ENCODE results near the gene RUVBL1. TPM values are rescaled to one million over a fixed set of nuclear protein-coding genes. Genes with fewer than 3 reads are reported as not detected.

RUVBL1 gene
- total RNA-seq, 2 donors from 2014 or later: 81.2 to 91.1 TPM

- H3K4me1 Mint-ChIP-seq: no peaks in the 10 kb centered on the region
- Histone ChIP-seq H3K27me3 (ENCODE audit: control insufficient read depth, insufficient read depth, low read length, poor library complexity, severe bottlenecking) (no peaks in the 10 kb centered on the region), H3K4me1 (ENCODE audit: control insufficient read depth, insufficient read depth, low read length) (no peaks in the 10 kb centered on the region), H3K9ac (ENCODE audit: extremely low read depth, low read length, poor library complexity, severe bottlenecking) (no peak overlapping the region), H3K9me3 (ENCODE audit: control insufficient read depth, low read length) (no peaks in the 10 kb centered on the region), H3K36me3 (ENCODE audit: control insufficient read depth, insufficient read depth, low read length) (peaks cover 47% of the 10 kb centered on the region), H3K4me3 (ENCODE audit: low read length) (no peak overlapping the region), H3K27ac (ENCODE audit: low read depth, low read length) (no peak overlapping the region)
- H3K27ac Mint-ChIP-seq: no peak overlapping the region
- H3K4me3 Mint-ChIP-seq: no peak overlapping the region
- TF ChIP-seq CTCF (conservative IDR thresholded peaks at IDR 0.05): no peak
- 93 to 98% methylated on average over 5 to 6 of the region's 6 CpGs for WGBS, 2 experiments (ENCODE audit: insufficient coverage in 1 of 2, insufficient read length in 1 of 2)
- no peaks in the 10 kb centered on the region for H3K9me3 Mint-ChIP-seq
- peak; percentile 20 for DNase-seq
- peaks cover 56% of the 10 kb centered on the region for H3K36me3 Mint-ChIP-seq (ENCODE audit: low read depth)
- peaks cover 11% of the 10 kb centered on the region for H3K27me3 Mint-ChIP-seq (ENCODE audit: insufficient read depth)
Measured at GRCh38 chr3:128081226-128081625, 42.4 kb downstream of the RUVBL1 start.

GRCh38 chr3:128080323-128081080 is 43.1 kb downstream of the RUVBL1 start:
- Mint-ChIP-seq H3K27ac (no peak overlapping the region), H3K4me1 (no peaks in the 10 kb centered on the region), H3K27me3 (ENCODE audit: insufficient read depth) (peaks cover 14% of the 10 kb centered on the region)

GRCh38 chr3:128079823-128080222 is 43.8 kb downstream of the RUVBL1 start:
- Histone ChIP-seq H3K4me1 (ENCODE audit: control insufficient read depth, insufficient read depth, low read length) (peaks cover 3% of the 10 kb centered on the region), H3K27ac (ENCODE audit: low read depth, low read length) (no peak overlapping the region), H3K9ac (ENCODE audit: extremely low read depth, low read length, poor library complexity, severe bottlenecking) (no peak overlapping the region), H3K27me3 (ENCODE audit: control insufficient read depth, insufficient read depth, low read length, poor library complexity, severe bottlenecking) (no peaks in the 10 kb centered on the region), H3K9me3 (ENCODE audit: control insufficient read depth, low read length) (no peaks in the 10 kb centered on the region), H3K36me3 (ENCODE audit: control insufficient read depth, insufficient read depth, low read length) (peaks cover 34% of the 10 kb centered on the region), H3K4me3 (ENCODE audit: low read length) (no peak overlapping the region)
- Mint-ChIP-seq H3K4me3 (no peak overlapping the region), H3K27ac (no peak overlapping the region), H3K36me3 (ENCODE audit: low read depth) (peaks cover 48% of the 10 kb centered on the region), H3K9me3 (no peaks in the 10 kb centered on the region), H3K27me3 (ENCODE audit: insufficient read depth) (peaks cover 14% of the 10 kb centered on the region), H3K4me1 (peaks cover 4% of the 10 kb centered on the region)
- WGBS, 2 experiments (ENCODE audit: insufficient coverage in 1 of 2, insufficient read length in 1 of 2): 90 to 100% methylated on average over 5 to 9 of the region's 9 CpGs
- no peak for TF ChIP-seq CTCF (conservative IDR thresholded peaks at IDR 0.05)
- DNase-seq: peak; percentile 28

More at GRCh38 chr3:128080323-128081080, 43.1 kb downstream of the RUVBL1 start:
- Histone ChIP-seq H3K27ac (ENCODE audit: low read depth, low read length) (no peak overlapping the region), H3K27me3 (ENCODE audit: control insufficient read depth, insufficient read depth, low read length, poor library complexity, severe bottlenecking) (no peaks in the 10 kb centered on the region), H3K4me1 (ENCODE audit: control insufficient read depth, insufficient read depth, low read length) (peaks cover 3% of the 10 kb centered on the region), H3K9me3 (ENCODE audit: control insufficient read depth, low read length) (no peaks in the 10 kb centered on the region), H3K36me3 (ENCODE audit: control insufficient read depth, insufficient read depth, low read length) (peaks cover 39% of the 10 kb centered on the region), H3K4me3 (ENCODE audit: low read length) (no peak overlapping the region), H3K9ac (ENCODE audit: extremely low read depth, low read length, poor library complexity, severe bottlenecking) (no peak overlapping the region)
- 95% methylated on average over 5 to 6 of the region's 6 CpGs for WGBS, 2 experiments (ENCODE audit: insufficient coverage in 1 of 2, insufficient read length in 1 of 2)
- no peaks in the 10 kb centered on the region for H3K9me3 Mint-ChIP-seq
- TF ChIP-seq CTCF (conservative IDR thresholded peaks at IDR 0.05): no peak
- DNase-seq: peak; percentile 12
- no peak overlapping the region for H3K4me3 Mint-ChIP-seq
- peaks cover 53% of the 10 kb centered on the region for H3K36me3 Mint-ChIP-seq (ENCODE audit: low read depth)

Measured in endodermal cell (in vitro differentiated cells).